ENCODE results near the gene FOSL1.

The FOSL1 gene

GRCh38 chr11:65843811-65844210, 56.4 kb downstream of the FOSL1 start:
- no peak for TF ChIP-seq CTCF (conservative IDR thresholded peaks at IDR 0.05; ENCODE audit: control insufficient read depth, insufficient read depth, low read depth, low read length)
- no peak for DNase-seq (ENCODE audit: low read depth)
- no peak overlapping the region for H3K4me3 ChIP-seq (ENCODE audit: control insufficient read depth, low read depth, low read length)

GRCh38 chr11:65842144-65842543, 58.0 kb downstream of the FOSL1 start:
- H3K4me3 ChIP-seq (ENCODE audit: control insufficient read depth, low read depth, low read length) = no peak overlapping the region
- no peak for DNase-seq (ENCODE audit: low read depth)
- no peak for TF ChIP-seq CTCF (conservative IDR thresholded peaks at IDR 0.05; ENCODE audit: control insufficient read depth, insufficient read depth, low read depth, low read length)

Measured in fibroblast of mammary gland (primary cell).